ENCODE data around the gene DMRT1.

The DMRT1 gene

DNA sequence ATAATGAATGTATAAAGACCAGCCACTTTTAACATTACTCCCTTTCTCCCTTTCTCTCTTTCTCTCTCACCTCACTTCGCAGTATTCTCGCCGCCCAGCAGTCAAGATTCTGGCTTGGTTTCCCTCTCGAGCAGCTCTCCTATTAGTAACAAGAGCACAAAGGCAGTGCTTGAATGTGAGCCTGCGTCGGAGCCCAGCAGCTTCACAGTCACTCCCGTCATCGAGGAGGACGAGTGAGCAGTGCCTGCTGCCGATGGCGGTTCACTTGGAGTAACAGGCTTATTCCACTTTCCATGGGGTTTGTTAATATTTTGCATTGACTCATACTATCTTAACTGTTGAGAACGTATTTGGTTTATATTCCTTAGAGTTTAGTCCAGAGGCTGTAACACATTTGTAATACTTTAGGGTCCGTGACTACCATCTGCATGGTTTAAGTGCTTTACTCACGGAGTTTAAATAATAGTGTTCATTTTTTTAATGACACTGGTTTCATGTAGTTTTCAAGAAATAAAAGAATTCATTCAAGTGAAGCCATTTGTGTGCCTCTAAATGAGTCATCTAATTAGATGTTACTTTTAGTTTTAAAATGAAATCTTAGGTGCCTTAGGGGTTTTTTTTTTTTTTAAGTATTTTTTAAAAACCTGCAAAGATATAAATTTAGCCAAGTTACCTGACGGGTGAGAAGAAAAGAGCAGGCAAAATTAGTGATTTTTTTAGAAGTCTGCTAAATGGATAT lies 126.6 kb downstream of the DMRT1 start:
- H4K8ac ChIP-seq (ENCODE audit: low read depth, low read length) = no peak overlapping the region
- H2AFZ ChIP-seq (ENCODE audit: low read length) = no peak overlapping the region
- no peak overlapping the region for H3K4me3 ChIP-seq (ENCODE audit: low read length in 2 of 2)
- peaks cover 0 to 36% of the 10 kb centered on the region in 2 donors for H3K4me1 ChIP-seq (ENCODE audit: control insufficient read depth in 2 of 2, insufficient read depth in 1 of 2, low read depth in 1 of 2, low read length in 2 of 2)
- no peak overlapping the region for H4K91ac ChIP-seq (ENCODE audit: low read depth, low read length, poor library complexity)
- peak overlapping the region; percentile 48 for H3K4me2 ChIP-seq (ENCODE audit: insufficient read depth, low read length, poor library complexity, severe bottlenecking)
- H2BK12ac ChIP-seq (ENCODE audit: low read length) = no peak overlapping the region
- peaks cover 12 to 97% (median 36%) of the 10 kb centered on the region in 3 experiments for H3K27me3 ChIP-seq (ENCODE audit: control insufficient read depth in 3 of 3, insufficient read depth in 3 of 3, low read depth in 1 of 3, low read length in 3 of 3)
- no CpG with 5 or more reads among the region's 15 CpGs for WGBS, 2 donors (ENCODE audit: extremely low coverage in 2 of 2, insufficient read length in 2 of 2, insufficient replicate concordance in 1 of 2)
- H3K18ac ChIP-seq (ENCODE audit: low read length) = no peak overlapping the region
- H3K36me3 ChIP-seq (replicated peaks in 1 of 2; ENCODE audit: control insufficient read depth in 2 of 2, insufficient read depth in 2 of 2, low read length in 2 of 2) = no peaks in the 10 kb centered on the region
- H2BK5ac ChIP-seq (ENCODE audit: low read length) = no peak overlapping the region
- peaks cover 1% of the 10 kb centered on the region for H3K79me1 ChIP-seq (ENCODE audit: low read depth, low read length)
- H2BK15ac ChIP-seq (ENCODE audit: low read length) = no peak overlapping the region
- peaks cover 0 to 11% of the 10 kb centered on the region in 2 donors for H3K9me3 ChIP-seq (replicated peaks in 1 of 2; ENCODE audit: control insufficient read depth in 2 of 2, insufficient read depth in 1 of 2, low read depth in 1 of 2, low read length in 2 of 2)
- no peak for DNase-seq (ENCODE audit: low spot score)
- H2AK5ac ChIP-seq (ENCODE audit: low read depth, low read length) = no peak overlapping the region
- peak overlapping the region; percentile 7 for H3K27ac ChIP-seq (replicated peaks; ENCODE audit: low read length)
- no peak overlapping the region for H3K14ac ChIP-seq (ENCODE audit: low read length)
- no peak overlapping the region for H3K4ac ChIP-seq (ENCODE audit: low read length)
- no peak overlapping the region for H3K9ac ChIP-seq (ENCODE audit: low read depth, low read length, poor library complexity)
- H2BK120ac ChIP-seq (ENCODE audit: low read depth, low read length) = no peak overlapping the region
- H3K23ac ChIP-seq (ENCODE audit: low read depth, low read length, poor library complexity) = no peak overlapping the region

GRCh38 chr9:969310-970150 lies 128.0 kb downstream of the DMRT1 start:
- Histone ChIP-seq H3K14ac (ENCODE audit: low read length) (no peak overlapping the region), H2BK12ac (ENCODE audit: low read length) (peak overlapping the region; percentile 98), H3K4me2 (ENCODE audit: insufficient read depth, low read length, poor library complexity, severe bottlenecking) (peak overlapping the region; percentile 57), H3K4me1 (ENCODE audit: control insufficient read depth in 2 of 2, insufficient read depth in 1 of 2, low read depth in 1 of 2, low read length in 2 of 2) (peaks cover 0 to 43% of the 10 kb centered on the region in 2 donors), H2BK120ac (ENCODE audit: low read depth, low read length) (peak overlapping the region; percentile 31), H3K27ac (replicated peaks; ENCODE audit: low read length) (no peak overlapping the region), H3K79me1 (ENCODE audit: low read depth, low read length) (peaks cover 1% of the 10 kb centered on the region), H3K18ac (ENCODE audit: low read length) (peak overlapping the region; percentile 93), H3K27me3 (ENCODE audit: control insufficient read depth in 3 of 3, insufficient read depth in 3 of 3, low read depth in 1 of 3, low read length in 3 of 3) (peaks cover 12 to 98% (median 44%) of the 10 kb centered on the region in 3 experiments), H3K9me3 (replicated peaks in 1 of 2; ENCODE audit: control insufficient read depth in 2 of 2, insufficient read depth in 1 of 2, low read depth in 1 of 2, low read length in 2 of 2) (peaks cover 0 to 18% of the 10 kb centered on the region in 2 donors), H4K8ac (ENCODE audit: low read depth, low read length) (no peak overlapping the region), H3K9ac (ENCODE audit: low read depth, low read length, poor library complexity) (no peak overlapping the region), H2AFZ (ENCODE audit: low read length) (peak overlapping the region; percentile 38), H2AK5ac (ENCODE audit: low read depth, low read length) (peak overlapping the region; percentile 93), H2BK15ac (ENCODE audit: low read length) (peak overlapping the region; percentile 91), H3K36me3 (replicated peaks in 1 of 2; ENCODE audit: control insufficient read depth in 2 of 2, insufficient read depth in 2 of 2, low read length in 2 of 2) (no peaks in the 10 kb centered on the region), H3K4ac (ENCODE audit: low read length) (no peak overlapping the region), H2BK5ac (ENCODE audit: low read length) (peak overlapping the region; percentile 13), H3K4me3 (ENCODE audit: low read length in 2 of 2) (peak overlapping the region in 1 of 2 donors; percentile 1), H3K23ac (ENCODE audit: low read depth, low read length, poor library complexity) (peak overlapping the region; percentile 71), H4K91ac (ENCODE audit: low read depth, low read length, poor library complexity) (no peak overlapping the region)
- no peak for DNase-seq (ENCODE audit: low spot score)
- WGBS, 2 donors (ENCODE audit: extremely low coverage in 2 of 2, insufficient read length in 2 of 2, insufficient replicate concordance in 1 of 2) = no CpG with 5 or more reads among the region's 49 CpGs

- peaks cover 0 to 18% of the 10 kb centered on the region in 2 donors for H3K9me3 ChIP-seq (replicated peaks in 1 of 2; ENCODE audit: control insufficient read depth in 2 of 2, insufficient read depth in 1 of 2, low read depth in 1 of 2, low read length in 2 of 2)
- H3K4ac ChIP-seq (ENCODE audit: low read length) = no peak overlapping the region
- DNase-seq (ENCODE audit: low spot score) = no peak
- H3K4me1 ChIP-seq (ENCODE audit: control insufficient read depth in 2 of 2, insufficient read depth in 1 of 2, low read depth in 1 of 2, low read length in 2 of 2) = peaks cover 0 to 47% of the 10 kb centered on the region in 2 donors
- H2AFZ ChIP-seq (ENCODE audit: low read length) = peak overlapping the region; percentile 49
- peaks cover 1% of the 10 kb centered on the region for H3K79me1 ChIP-seq (ENCODE audit: low read depth, low read length)
- no peak overlapping the region for H3K14ac ChIP-seq (ENCODE audit: low read length)
- peak overlapping the region in 1 of 2 donors; percentile 26 for H3K4me3 ChIP-seq (ENCODE audit: low read length in 2 of 2)
- H2BK15ac ChIP-seq (ENCODE audit: low read length) = peak overlapping the region; percentile 91
- peak overlapping the region; percentile 31 for H2BK120ac ChIP-seq (ENCODE audit: low read depth, low read length)
- no peak overlapping the region for H4K8ac ChIP-seq (ENCODE audit: low read depth, low read length)
- peak overlapping the region; percentile 93 for H3K18ac ChIP-seq (ENCODE audit: low read length)
- peak overlapping the region; percentile 85 for H3K23ac ChIP-seq (ENCODE audit: low read depth, low read length, poor library complexity)
- peak overlapping the region; percentile 69 for H2BK12ac ChIP-seq (ENCODE audit: low read length)
- peak overlapping the region; percentile 13 for H2BK5ac ChIP-seq (ENCODE audit: low read length)
- peaks cover 14 to 99% (median 52%) of the 10 kb centered on the region in 3 experiments for H3K27me3 ChIP-seq (ENCODE audit: control insufficient read depth in 3 of 3, insufficient read depth in 3 of 3, low read depth in 1 of 3, low read length in 3 of 3)
- WGBS, 2 donors (ENCODE audit: extremely low coverage in 2 of 2, insufficient read length in 2 of 2, insufficient replicate concordance in 1 of 2) = no CpG with 5 or more reads among the region's 57 CpGs
- H4K91ac ChIP-seq (ENCODE audit: low read depth, low read length, poor library complexity) = no peak overlapping the region
- H3K9ac ChIP-seq (ENCODE audit: low read depth, low read length, poor library complexity) = peak overlapping the region; percentile 60
- peak overlapping the region; percentile 57 for H3K4me2 ChIP-seq (ENCODE audit: insufficient read depth, low read length, poor library complexity, severe bottlenecking)
- H3K27ac ChIP-seq (replicated peaks; ENCODE audit: low read length) = no peak overlapping the region
- H2AK5ac ChIP-seq (ENCODE audit: low read depth, low read length) = peak overlapping the region; percentile 93
- H3K36me3 ChIP-seq (replicated peaks in 1 of 2; ENCODE audit: control insufficient read depth in 2 of 2, insufficient read depth in 2 of 2, low read length in 2 of 2) = no peaks in the 10 kb centered on the region
Measured at GRCh38 chr9:970151-970996, 128.9 kb downstream of the DMRT1 start.

Measured in neuronal stem cell (in vitro differentiated cells).